Chondrocyte (in vitro differentiated cells): ENCODE measurements around the gene GPC6. TPM values are rescaled to one million over a fixed set of nuclear protein-coding genes. Genes with fewer than 3 reads are reported as not detected.

Experiments
- DNase-seq: peaks from one replicate; pipeline ENCODE4 v3.0.0; 2021; ENCODE audit warnings: mixed read lengths, low spot score
- H3K27ac Mint-ChIP-seq: one replicate; pipeline ENCODE4 v1.8.0; 2021; ENCODE audit warnings: mild to moderate bottlenecking, moderate library complexity, mixed read lengths; ENCODE audit not compliant: unreplicated experiment
- H3K27me3 Mint-ChIP-seq: 2 replicates; pipeline ENCODE4 v1.8.0; 2021; ENCODE audit warnings: low read depth, mixed read lengths
- H3K36me3 Mint-ChIP-seq: 2 replicates; pipeline ENCODE4 v1.8.0; 2021; ENCODE audit warnings: low read depth, mixed read lengths
- H3K4me1 Mint-ChIP-seq: 2 replicates; pipeline ENCODE4 v1.8.0; 2021; ENCODE audit warnings: low read depth, mild to moderate bottlenecking, mixed read lengths
- H3K4me3 Mint-ChIP-seq: one replicate; pipeline ENCODE4 v1.8.0; 2021; ENCODE audit warnings: mild to moderate bottlenecking, moderate library complexity, mixed read lengths; ENCODE audit not compliant: unreplicated experiment
- H3K9me3 Mint-ChIP-seq: 2 replicates; pipeline ENCODE4 v1.8.0; 2021; ENCODE audit warnings: low read depth, mixed read lengths
- total RNA-seq: library from RNA; stranded (reverse); gene quantifications from 3 replicates; pipeline ENCODE4 v1.2.1, GENCODE V29; 2021
- TF ChIP-seq, protein P1 (sequence below): fragments of 200-600 bp; sonication (generic); IDR thresholded peaks from 2 replicates; pipeline ENCODE4 v1.5.0; 2021; ENCODE audit warnings: antibody characterized with exemption, mild to moderate bottlenecking, moderate library complexity

GPC6 gene
- total RNA-seq, 1 donor from 2014 or later: 76.1 TPM

DNA sequence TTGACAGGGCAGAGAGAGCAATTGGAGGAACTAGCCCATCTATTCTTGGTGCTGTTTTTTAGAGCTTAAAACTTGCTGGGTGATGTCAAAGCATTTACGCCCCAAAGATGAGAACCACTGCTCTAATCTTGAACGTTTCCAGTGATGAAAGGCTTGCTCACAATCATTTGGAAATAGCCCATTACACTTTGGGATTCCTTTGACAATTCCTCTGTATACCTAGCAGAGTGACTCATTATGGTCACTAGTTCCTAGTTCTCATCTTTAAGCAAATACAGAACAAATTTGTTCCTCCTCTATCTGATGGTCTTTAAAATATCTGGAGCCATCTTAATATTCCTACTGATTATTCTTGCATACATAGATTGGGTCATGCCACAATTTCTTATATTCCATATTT is 112.3 kb downstream of the GPC6 start:
- DNase-seq: no peak
- TF ChIP-seq, protein P1, sequence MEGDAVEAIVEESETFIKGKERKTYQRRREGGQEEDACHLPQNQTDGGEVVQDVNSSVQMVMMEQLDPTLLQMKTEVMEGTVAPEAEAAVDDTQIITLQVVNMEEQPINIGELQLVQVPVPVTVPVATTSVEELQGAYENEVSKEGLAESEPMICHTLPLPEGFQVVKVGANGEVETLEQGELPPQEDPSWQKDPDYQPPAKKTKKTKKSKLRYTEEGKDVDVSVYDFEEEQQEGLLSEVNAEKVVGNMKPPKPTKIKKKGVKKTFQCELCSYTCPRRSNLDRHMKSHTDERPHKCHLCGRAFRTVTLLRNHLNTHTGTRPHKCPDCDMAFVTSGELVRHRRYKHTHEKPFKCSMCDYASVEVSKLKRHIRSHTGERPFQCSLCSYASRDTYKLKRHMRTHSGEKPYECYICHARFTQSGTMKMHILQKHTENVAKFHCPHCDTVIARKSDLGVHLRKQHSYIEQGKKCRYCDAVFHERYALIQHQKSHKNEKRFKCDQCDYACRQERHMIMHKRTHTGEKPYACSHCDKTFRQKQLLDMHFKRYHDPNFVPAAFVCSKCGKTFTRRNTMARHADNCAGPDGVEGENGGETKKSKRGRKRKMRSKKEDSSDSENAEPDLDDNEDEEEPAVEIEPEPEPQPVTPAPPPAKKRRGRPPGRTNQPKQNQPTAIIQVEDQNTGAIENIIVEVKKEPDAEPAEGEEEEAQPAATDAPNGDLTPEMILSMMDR: no peak
- no peak overlapping the region for H3K4me3 Mint-ChIP-seq
- H3K36me3 Mint-ChIP-seq: peaks cover 3% of the 10 kb centered on the region
- H3K4me1 Mint-ChIP-seq: peaks cover 6% of the 10 kb centered on the region
- H3K9me3 Mint-ChIP-seq: peaks cover 7% of the 10 kb centered on the region
- no peaks in the 10 kb centered on the region for H3K27me3 Mint-ChIP-seq
- no peak overlapping the region for H3K27ac Mint-ChIP-seq

DNA sequence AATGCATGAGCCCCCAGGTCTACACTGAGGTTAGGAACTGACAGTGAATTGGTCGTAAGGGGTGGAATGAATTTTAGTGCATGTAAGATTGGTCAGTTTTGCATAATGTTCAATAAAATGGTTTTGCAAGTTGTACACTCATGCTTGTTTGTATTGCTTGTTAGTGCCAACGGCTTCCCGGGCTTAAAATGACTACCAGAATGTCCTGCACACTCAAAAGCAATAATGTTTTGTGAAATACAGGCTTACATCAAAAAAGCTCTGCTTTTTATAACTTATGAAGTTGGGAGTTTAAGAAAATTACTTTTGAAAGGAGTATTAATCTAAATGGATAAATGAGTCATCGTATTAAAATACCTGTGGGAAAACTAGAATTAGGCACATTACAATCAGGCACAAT is 112.9 kb downstream of the GPC6 start:
- TF ChIP-seq, protein P1: no peak
- no peak overlapping the region for H3K27ac Mint-ChIP-seq
- H3K4me1 Mint-ChIP-seq: peaks cover 6% of the 10 kb centered on the region
- H3K4me3 Mint-ChIP-seq: no peak overlapping the region
- peaks cover 3% of the 10 kb centered on the region for H3K36me3 Mint-ChIP-seq
- H3K9me3 Mint-ChIP-seq: peaks cover 7% of the 10 kb centered on the region
- no peak for DNase-seq
- H3K27me3 Mint-ChIP-seq: no peaks in the 10 kb centered on the region

DNA sequence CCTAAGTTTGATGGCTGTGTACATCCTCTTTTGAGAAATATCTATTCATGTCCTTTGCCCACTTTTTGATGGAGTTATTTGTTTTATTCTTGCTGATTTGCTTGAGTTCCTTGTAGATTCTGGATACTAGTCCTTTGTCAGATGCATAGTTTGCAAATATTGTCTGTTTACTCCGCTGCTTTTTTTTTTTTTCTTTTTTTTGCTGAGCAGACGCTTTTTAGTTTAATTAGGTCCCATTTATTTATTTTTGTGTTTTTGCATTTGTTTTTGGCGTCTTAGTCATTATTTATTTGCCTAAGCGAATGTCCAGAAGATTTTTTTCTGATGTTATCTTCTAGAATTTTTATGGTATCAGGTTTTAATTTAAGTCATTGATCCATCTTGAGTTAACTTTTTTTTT is 114.9 kb downstream of the GPC6 start:
- Mint-ChIP-seq H3K36me3 (peaks cover 3% of the 10 kb centered on the region), H3K27ac (no peak overlapping the region), H3K27me3 (no peaks in the 10 kb centered on the region), H3K4me1 (peaks cover 6% of the 10 kb centered on the region), H3K9me3 (peaks cover 7% of the 10 kb centered on the region), H3K4me3 (no peak overlapping the region)
- DNase-seq: no peak
- TF ChIP-seq, protein P1: no peak

DNA sequence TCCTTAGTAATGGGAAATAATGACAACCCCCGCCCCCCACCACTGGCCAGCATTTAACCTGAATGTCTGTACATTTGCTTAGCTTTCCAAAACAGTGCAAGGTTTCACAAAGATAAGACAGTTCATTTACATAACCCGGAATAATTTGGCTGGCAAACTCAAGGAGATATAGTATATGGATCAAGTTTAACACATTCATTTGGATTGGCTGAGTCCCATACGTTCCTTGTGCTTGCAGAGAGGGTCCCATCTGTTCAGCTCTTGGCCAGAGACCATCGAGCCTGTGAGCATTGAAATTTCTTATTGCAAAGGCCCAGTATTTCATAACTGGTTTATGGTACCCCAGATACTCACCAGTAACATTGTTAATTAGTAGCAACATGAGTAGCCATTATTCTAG is 116.5 kb downstream of the GPC6 start:
- Mint-ChIP-seq H3K4me3 (no peak overlapping the region), H3K36me3 (peaks cover 7% of the 10 kb centered on the region), H3K27me3 (no peaks in the 10 kb centered on the region), H3K4me1 (peaks cover 6% of the 10 kb centered on the region), H3K9me3 (peaks cover 15% of the 10 kb centered on the region), H3K27ac (no peak overlapping the region)
- no peak for DNase-seq
- TF ChIP-seq, protein P1: no peak

DNA sequence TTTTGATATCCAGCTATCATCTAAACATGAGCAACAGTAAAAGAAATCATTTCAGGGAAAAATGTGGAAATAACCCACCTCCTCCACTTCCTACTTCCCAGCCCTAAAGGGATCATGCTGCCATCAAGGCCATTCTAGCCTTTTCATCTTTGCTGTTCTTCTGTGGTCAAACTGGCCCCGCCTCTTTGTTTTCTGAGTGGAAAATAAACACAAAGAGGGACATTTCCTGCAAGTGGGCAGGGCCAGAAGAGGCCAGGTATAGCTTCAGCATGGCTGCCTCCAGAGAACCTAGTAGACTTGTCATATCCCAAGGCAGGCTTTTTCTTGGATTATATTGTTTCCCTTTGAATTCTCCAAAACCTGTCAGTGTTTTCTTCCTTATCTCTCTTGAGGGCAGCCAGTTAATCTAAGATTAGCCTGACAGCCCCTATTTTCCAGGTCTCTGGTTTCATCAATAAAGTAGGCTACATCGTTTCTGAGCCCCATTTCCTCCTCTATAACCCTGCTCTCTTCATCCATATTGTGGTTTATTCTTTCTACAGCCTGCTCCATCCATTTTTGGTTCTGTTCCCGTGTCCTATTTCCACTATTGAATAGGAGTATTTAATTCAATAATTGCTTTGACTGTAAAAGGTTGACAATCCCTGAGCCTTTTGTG is 117.6 kb downstream of the GPC6 start:
- peaks cover 19% of the 10 kb centered on the region for H3K9me3 Mint-ChIP-seq
- TF ChIP-seq, protein P1: no peak
- no peak for DNase-seq
- no peak overlapping the region for H3K27ac Mint-ChIP-seq
- peaks cover 6% of the 10 kb centered on the region for H3K4me1 Mint-ChIP-seq
- peaks cover 7% of the 10 kb centered on the region for H3K36me3 Mint-ChIP-seq
- H3K27me3 Mint-ChIP-seq: no peaks in the 10 kb centered on the region
- H3K4me3 Mint-ChIP-seq: no peak overlapping the region
